Kidney epithelial cell (primary cell): Measurements from ENCODE around the gene ARHGAP22. TPM values are rescaled to one million over a fixed set of nuclear protein-coding genes. Genes with fewer than 3 reads are reported as not detected.

Experiments
- DNase-seq: peaks from one replicate; pipeline ENCODE4 v3.0.0-alpha.2; 2010; ENCODE audit warnings: low read depth
- H3K27me3 ChIP-seq: 2 replicates; pipeline ENCODE4 v1.6.0; 2011; ENCODE audit warnings: low read length; ENCODE audit not compliant: control insufficient read depth, insufficient read depth
- H3K36me3 ChIP-seq: 2 replicates; pipeline ENCODE4 v1.5.1; 2011; ENCODE audit warnings: low read length; ENCODE audit not compliant: control insufficient read depth, insufficient read depth
- H3K4me3 ChIP-seq: 2 replicates; pipeline ENCODE4 v1.5.1; 2011; ENCODE audit warnings: low read depth, mild to moderate bottlenecking, control low read depth, low read length
- total RNA-seq: library from RNA; depleted of rRNA; stranded (reverse); fragments of >200 nt; gene quantifications from 2 replicates; pipeline ENCODE4 v1.2.3, GENCODE V29; 2015
- TF ChIP-seq, protein P1 (sequence below): IDR thresholded peaks from 2 replicates; pipeline ENCODE4 v1.5.1; 2011; ENCODE audit warnings: mild to moderate bottlenecking, moderate library complexity, low read length, control low read depth, inconsistent platforms; ENCODE audit not compliant: insufficient read depth, poor library complexity, severe bottlenecking

ARHGAP22 gene
- total RNA-seq, 1 donor from 2014 or later, result 7.0 TPM

- Histone ChIP-seq H3K36me3 (no peaks in the 10 kb centered on the region), H3K4me3 (no peak overlapping the region), H3K27me3 (no peaks in the 10 kb centered on the region)
- no peak for DNase-seq
- TF ChIP-seq, protein P1, sequence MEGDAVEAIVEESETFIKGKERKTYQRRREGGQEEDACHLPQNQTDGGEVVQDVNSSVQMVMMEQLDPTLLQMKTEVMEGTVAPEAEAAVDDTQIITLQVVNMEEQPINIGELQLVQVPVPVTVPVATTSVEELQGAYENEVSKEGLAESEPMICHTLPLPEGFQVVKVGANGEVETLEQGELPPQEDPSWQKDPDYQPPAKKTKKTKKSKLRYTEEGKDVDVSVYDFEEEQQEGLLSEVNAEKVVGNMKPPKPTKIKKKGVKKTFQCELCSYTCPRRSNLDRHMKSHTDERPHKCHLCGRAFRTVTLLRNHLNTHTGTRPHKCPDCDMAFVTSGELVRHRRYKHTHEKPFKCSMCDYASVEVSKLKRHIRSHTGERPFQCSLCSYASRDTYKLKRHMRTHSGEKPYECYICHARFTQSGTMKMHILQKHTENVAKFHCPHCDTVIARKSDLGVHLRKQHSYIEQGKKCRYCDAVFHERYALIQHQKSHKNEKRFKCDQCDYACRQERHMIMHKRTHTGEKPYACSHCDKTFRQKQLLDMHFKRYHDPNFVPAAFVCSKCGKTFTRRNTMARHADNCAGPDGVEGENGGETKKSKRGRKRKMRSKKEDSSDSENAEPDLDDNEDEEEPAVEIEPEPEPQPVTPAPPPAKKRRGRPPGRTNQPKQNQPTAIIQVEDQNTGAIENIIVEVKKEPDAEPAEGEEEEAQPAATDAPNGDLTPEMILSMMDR, result no peak
Measured at GRCh38 chr10:48533540-48533939, 71.3 kb downstream of the ARHGAP22 start.

- TF ChIP-seq, protein P1, result no peak
- H3K4me3 ChIP-seq, result no peak overlapping the region
- no peaks in the 10 kb centered on the region for H3K36me3 ChIP-seq
- no peak for DNase-seq
- no peaks in the 10 kb centered on the region for H3K27me3 ChIP-seq
Measured at GRCh38 chr10:48531486-48531885, 73.4 kb downstream of the ARHGAP22 start.

DNA sequence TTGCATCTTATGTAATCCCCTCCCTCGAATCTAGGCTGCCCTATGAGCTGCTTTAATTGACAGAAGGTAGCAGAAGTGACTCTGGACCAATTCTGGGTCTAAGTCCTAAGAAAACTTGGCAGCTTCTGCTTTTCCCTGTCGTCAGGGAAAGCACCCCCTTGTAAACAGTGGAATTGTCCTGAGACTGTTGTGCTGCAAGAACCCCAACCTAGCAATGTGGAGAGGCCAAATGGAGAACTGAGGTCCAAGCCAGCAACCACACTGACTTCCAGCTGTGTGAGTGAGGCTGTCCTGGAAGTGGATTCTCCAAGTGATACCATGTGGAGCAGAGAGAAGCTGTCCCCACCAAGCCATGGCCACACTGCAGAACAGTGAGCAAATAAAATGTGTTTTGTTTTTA, 75.5 kb downstream of the ARHGAP22 start:
- H3K27me3 ChIP-seq, result no peaks in the 10 kb centered on the region
- no peak overlapping the region for H3K4me3 ChIP-seq
- TF ChIP-seq, protein P1, result no peak
- no peak for DNase-seq
- no peaks in the 10 kb centered on the region for H3K36me3 ChIP-seq

GRCh38 chr10:48527756-48528155, 77.1 kb downstream of the ARHGAP22 start:
- Histone ChIP-seq H3K27me3 (no peaks in the 10 kb centered on the region), H3K4me3 (no peak overlapping the region), H3K36me3 (no peaks in the 10 kb centered on the region)
- TF ChIP-seq, protein P1, result no peak
- DNase-seq, result no peak

GRCh38 chr10:48526846-48527505, 77.9 kb downstream of the ARHGAP22 start:
- TF ChIP-seq, protein P1, result no peak
- Histone ChIP-seq H3K36me3 (no peaks in the 10 kb centered on the region), H3K27me3 (no peaks in the 10 kb centered on the region), H3K4me3 (no peak overlapping the region)
- DNase-seq, result no peak
